H1 (cell line): Measurements from ENCODE around the gene ANXA2R. TPM values are rescaled to one million over a fixed set of nuclear protein-coding genes. Genes with fewer than 3 reads are reported as not detected.

Experiments
- CTCF ChIA-PET: fragments of 300-600 bp; sonication (Branson Sonifier 250); formaldehyde crosslinking; loops from one replicate; lab custom pipeline; 2021; ENCODE audit not compliant: partially characterized antibody; lab: Charles Lee
- POLR2A ChIA-PET: fragments of 300-600 bp; sonication (Branson Sonifier 250); formaldehyde crosslinking; loops from one replicate; lab custom pipeline; 2021; ENCODE audit warnings: inconsistent platforms; ENCODE audit not compliant: partially characterized antibody; lab: Charles Lee
- DNase-seq, 2 experiments: peaks; one replicate each; pipeline versions ENCODE4 v3.0.0 to v3.0.0-alpha.2; 2010 to 2022; ENCODE audit warnings: low spot score in 2 of 2, low read depth in 1 of 2, mixed read lengths in 1 of 2
- FAIRE-seq: peaks from 2 replicates; lab custom pipeline; 2011; peaks lifted over from hg19 to GRCh38; lab: Jason Lieb, UNC
- H2AFZ ChIP-seq: 2 replicates; pipeline ENCODE4 v1.8.1; 2012; ENCODE audit warnings: low read length, inconsistent platforms
- H2AK5ac ChIP-seq: 2 replicates; pipeline ENCODE4 v1.6.1; 2013; ENCODE audit warnings: low read depth, low read length
- H2BK120ac ChIP-seq: replicated peaks from 2 replicates; pipeline ENCODE3; 2013; ENCODE audit warnings: low read depth, low read length, inconsistent platforms
- H2BK12ac ChIP-seq: 2 replicates; pipeline ENCODE4 v1.6.1; 2013; ENCODE audit warnings: low read depth, low read length
- H2BK15ac ChIP-seq: 2 replicates; pipeline ENCODE4 v1.6.1; 2013; ENCODE audit warnings: low read length
- H2BK20ac ChIP-seq: 2 replicates; pipeline ENCODE4 v1.6.1; 2013; ENCODE audit warnings: low read length
- H2BK5ac ChIP-seq: 2 replicates; pipeline ENCODE4 v1.6.1; 2013; ENCODE audit warnings: low read depth, low read length
- H3K14ac ChIP-seq: 2 replicates; pipeline ENCODE4 v1.6.1; 2013; ENCODE audit warnings: inconsistent platforms; ENCODE audit not compliant: insufficient read length
- H3K18ac ChIP-seq: 2 replicates; pipeline ENCODE4 v1.6.1; 2013; ENCODE audit warnings: low read length; ENCODE audit errors: extremely low read depth
- H3K23ac ChIP-seq: 2 replicates; pipeline ENCODE4 v1.6.1; 2013; ENCODE audit warnings: inconsistent platforms; ENCODE audit not compliant: insufficient read length
- H3K23me2 ChIP-seq: 2 replicates; pipeline ENCODE4 v1.6.1; 2013; ENCODE audit warnings: low read depth, low read length
- H3K27ac ChIP-seq: 2 replicates; pipeline ENCODE4 v1.6.1; 2011; ENCODE audit warnings: low read depth, low read length, inconsistent platforms
- H3K27me3 ChIP-seq, 4 experiments: replicated peaks in 1 of 4; 1 replicate in 1 of 4; 2 replicates in 3 of 4; pipeline versions ENCODE4 v1.6.1 to v1.8.1; 2011 to 2013; ENCODE audit warnings: low read length in 3 of 4, mild to moderate bottlenecking in 3 of 4, inconsistent platforms in 2 of 4, mixed read lengths in 2 of 4, moderate library complexity in 1 of 4; ENCODE audit not compliant: control insufficient read depth in 3 of 4, insufficient read depth in 3 of 4; ENCODE audit errors: extremely low read depth in 1 of 4
- H3K36me3 ChIP-seq, 4 experiments: 2 replicates each; pipeline versions ENCODE4 v1.6.1 to v1.8.1; 2011 to 2013; ENCODE audit warnings: mild to moderate bottlenecking in 4 of 4, low read length in 3 of 4, moderate library complexity in 2 of 4, control low read depth in 1 of 4, inconsistent platforms in 1 of 4; ENCODE audit not compliant: insufficient read depth in 4 of 4, control insufficient read depth in 2 of 4
- H3K4ac ChIP-seq: replicated peaks from 2 replicates; pipeline ENCODE3; 2013; ENCODE audit warnings: low read length, low read depth, mixed read lengths, inconsistent platforms; ENCODE audit not compliant: insufficient read length
- H3K4me1 ChIP-seq, 4 experiments: replicated peaks in 1 of 4; 1 replicate in 1 of 4; 2 replicates in 3 of 4; pipeline versions ENCODE4 v1.6.1 to v1.8.1; 2011 to 2013; ENCODE audit warnings: low read length in 3 of 4, inconsistent platforms in 2 of 4, mixed read lengths in 1 of 4; ENCODE audit not compliant: insufficient read depth in 4 of 4, control insufficient read depth in 3 of 4
- H3K4me2 ChIP-seq, 2 experiments: 2 replicates each; pipeline versions ENCODE4 v1.6.1 to v1.8.1; 2011 to 2013; ENCODE audit warnings: low read depth in 2 of 2, low read length in 2 of 2, control low read depth in 1 of 2, inconsistent platforms in 1 of 2, mild to moderate bottlenecking in 1 of 2; ENCODE audit not compliant: insufficient read depth in 1 of 2
- H3K4me3 ChIP-seq, 4 experiments: fragments of 200-600, 300-600 bp in 1 of 4; sonication (generic), shearing (Covaris generic), sonication (Bioruptor Twin) in 1 of 4; 2 replicates each; pipeline versions ENCODE4 v1.5.1 to v1.8.1; 2011 to 2016; ENCODE audit warnings: low read length in 4 of 4, low read depth in 3 of 4, control low read depth in 2 of 4, inconsistent platforms in 2 of 4, mild to moderate bottlenecking in 2 of 4, mixed read lengths in 1 of 4, moderate library complexity in 1 of 4; ENCODE audit not compliant: insufficient read depth in 2 of 4; ENCODE audit errors: extremely low read depth in 1 of 4
- H3K56ac ChIP-seq: replicated peaks from 2 replicates; pipeline ENCODE3; 2013; ENCODE audit warnings: low read depth, mild to moderate bottlenecking, mixed read lengths, low read length, inconsistent platforms; ENCODE audit not compliant: insufficient read length
- H3K79me1 ChIP-seq: 2 replicates; pipeline ENCODE4 v1.6.1; 2013; ENCODE audit warnings: low read depth, low read length, control low read depth
- H3K79me2 ChIP-seq, 2 experiments: 2 replicates each; pipeline versions ENCODE4 v1.6.1 to v1.8.1; 2012 to 2013; ENCODE audit warnings: low read length in 2 of 2, mild to moderate bottlenecking in 2 of 2, inconsistent platforms in 1 of 2; ENCODE audit not compliant: insufficient read depth in 2 of 2, control insufficient read depth in 1 of 2
- H3K9ac ChIP-seq, 4 experiments: replicated peaks in 1 of 4; 1 replicate in 1 of 4; 2 replicates in 3 of 4; pipeline versions ENCODE4 v1.6.1 to v1.8.1; 2011 to 2013; ENCODE audit warnings: low read depth in 3 of 4, low read length in 3 of 4, control low read depth in 2 of 4, mild to moderate bottlenecking in 2 of 4, moderate library complexity in 2 of 4, inconsistent platforms in 1 of 4; ENCODE audit errors: extremely low read depth in 1 of 4
- H3K9me3 ChIP-seq, 2 experiments: 2 replicates each; pipeline versions ENCODE4 v1.6.1 to v1.8.1; 2012 to 2013; ENCODE audit warnings: mild to moderate bottlenecking in 2 of 2, moderate library complexity in 2 of 2, control low read depth in 1 of 2, inconsistent platforms in 1 of 2, low read depth in 1 of 2, low read length in 1 of 2, mixed read lengths in 1 of 2; ENCODE audit not compliant: insufficient read depth in 2 of 2
- H4K20me1 ChIP-seq, 2 experiments: replicated peaks in 1 of 2; 2 replicates each; pipeline versions ENCODE3 to v1.8.1; 2011 to 2013; ENCODE audit warnings: inconsistent platforms in 2 of 2, low read length in 2 of 2, mild to moderate bottlenecking in 1 of 2; ENCODE audit not compliant: insufficient read depth in 2 of 2, control insufficient read depth in 1 of 2
- H4K5ac ChIP-seq: 2 replicates; pipeline ENCODE4 v1.6.1; 2013; ENCODE audit warnings: low read length, low read depth, mixed read lengths, inconsistent platforms; ENCODE audit not compliant: insufficient read length
- H4K8ac ChIP-seq: 2 replicates; pipeline ENCODE4 v1.8.0; 2013; ENCODE audit warnings: mild to moderate bottlenecking, moderate library complexity, low read length, inconsistent platforms; ENCODE audit not compliant: insufficient read depth; ENCODE audit errors: extremely low read depth
- H4K91ac ChIP-seq: replicated peaks from 2 replicates; pipeline ENCODE3; 2013; ENCODE audit warnings: low read length, mixed read lengths, inconsistent platforms; ENCODE audit not compliant: insufficient read length
- EZH2 ChIP-seq: fragments of 200-600 bp; sonication (generic); IDR thresholded peaks from 2 replicates; pipeline ENCODE4 v1.7.1; 2012; ENCODE audit warnings: low read depth, mild to moderate bottlenecking, moderate library complexity, low read length, inconsistent platforms; ENCODE audit not compliant: severe bottlenecking
- RNF2 ChIP-seq: fragments of 200-900, 300-1000 bp; sonication (generic); IDR thresholded peaks from 2 replicates; pipeline ENCODE4 v1.7.1; 2016; ENCODE audit warnings: borderline replicate concordance, low read depth, mild to moderate bottlenecking, antibody characterized with exemption, low read length; ENCODE audit not compliant: poor library complexity, severe bottlenecking; ENCODE audit errors: missing control alignments
- TCF12 ChIP-seq: IDR thresholded peaks from 2 replicates; pipeline ENCODE4 v1.6.1; 2011; ENCODE audit warnings: low read depth, mild to moderate bottlenecking, low read length
- WGBS, 2 experiments: shearing (Covaris generic) in 1 of 2; methylation state at CpG; one replicate each; pipeline versions ENCODE4 v1.1.6 to v1.1.7; 2013 to 2015; ENCODE audit warnings: low lambda C conversion rate in 2 of 2, mixed read lengths in 2 of 2, inconsistent platforms in 1 of 2, low coverage in 1 of 2, missing lambda C conversion rate in 1 of 2; ENCODE audit not compliant: insufficient replicate concordance in 2 of 2, insufficient coverage in 1 of 2, insufficient read length in 1 of 2; ENCODE audit errors: extremely low coverage in 1 of 2, missing lambda C conversion rate in 1 of 2; 5-methylcytosine and 5-hydroxymethylcytosine counted together
- polyA plus RNA-seq, 7 experiments: library from polyadenylated mRNA; depleted of rRNA in 3 of 7; stranded (reverse) in 5 of 7; unstranded in 2 of 7; fragments of >200 nt in 5 of 7; fragments of 200-250 nt in 2 of 7; gene quantifications; 1 replicate in 5 of 7; 2 replicates in 1 of 7; 4 replicates in 1 of 7; pipeline versions ENCODE4 v1.2.1 to v1.2.3, GENCODE V29; 2011 to 2013; ENCODE audit warnings: missing spikeins in 2 of 7, mixed read lengths in 2 of 7
- total RNA-seq: library from RNA; stranded (reverse); fragmentation: NEBNext Ultra II Directional; extraction: Animal tissue kit (Norgen Biotek cat#: 25700); gene quantifications from 2 replicates; pipeline ENCODE4 v1.2.1, GENCODE V29; 2021

ANXA2R gene
- total and polyA plus RNA-seq, 2 of the 8 experiments (the other 6 are each of a cell fraction or from before 2014, with no cell fraction given) = 0.08 to 0.17 TPM

DNA sequence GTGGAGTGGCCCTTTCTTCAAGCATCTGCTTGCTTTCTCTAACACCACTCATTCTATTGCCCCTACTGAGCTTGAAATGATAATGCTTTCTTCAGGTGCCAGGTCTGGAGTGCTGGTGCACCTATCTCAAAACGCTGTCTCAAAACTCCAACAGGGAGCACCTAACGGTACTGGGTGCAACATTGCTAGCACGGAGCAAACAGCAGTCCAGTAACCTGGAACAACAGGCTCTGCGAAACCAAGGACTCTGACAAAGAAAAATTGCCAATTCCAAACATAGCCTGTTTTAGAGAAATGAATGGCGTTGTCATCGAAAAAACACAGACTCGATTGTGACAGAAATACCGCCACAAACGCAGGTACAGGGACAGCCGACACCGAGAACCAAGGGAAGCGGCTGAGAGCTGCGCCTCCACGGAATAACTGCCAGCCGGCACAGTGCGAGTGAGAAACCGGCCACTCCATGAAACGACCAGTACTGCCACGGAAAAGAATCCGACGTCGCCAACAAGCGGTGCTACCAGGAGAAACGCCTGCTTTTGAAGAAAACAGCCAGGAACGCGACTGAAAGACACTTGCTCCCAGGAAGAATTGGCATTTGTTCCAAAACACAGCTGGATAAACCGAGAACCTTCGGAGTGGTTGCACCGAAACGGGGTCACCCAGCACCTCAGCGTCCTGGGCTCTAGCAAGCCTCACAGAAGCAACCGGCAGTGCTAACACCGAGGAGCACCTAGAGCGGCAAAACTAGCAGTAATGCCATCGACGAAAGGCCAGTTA lies 3.1 kb downstream of the ANXA2R start:
- Histone ChIP-seq H3K14ac (no peak overlapping the region), H2BK15ac (no peak overlapping the region), H2BK20ac (no peak overlapping the region), H3K4me3 (no peak overlapping the region), H2AFZ (no peak overlapping the region), H4K5ac (no peak overlapping the region), H3K9ac (no peak overlapping the region), H3K18ac (no peak overlapping the region), H4K91ac (no peak overlapping the region), H4K8ac (no peak overlapping the region), H3K27me3 (peaks cover 79 to 97% (median 91%) of the 10 kb centered on the region in 4 experiments), H2BK12ac (peak overlapping the region; percentile 30; the same call in 1 of the 2 replicates), H3K23ac (no peak overlapping the region), H2AK5ac (no peak overlapping the region), H3K79me2 (no peaks in the 10 kb centered on the region), H3K56ac (no peak overlapping the region), H3K4me1 (peaks cover 3 to 29% (median 16%) of the 10 kb centered on the region in 4 experiments), H3K27ac (no peak overlapping the region), H4K20me1 (peaks cover 28 to 50% of the 10 kb centered on the region in 2 experiments), H2BK5ac (no peak overlapping the region), H3K9me3 (no peaks in the 10 kb centered on the region; a peak in 1 of 4 replicates), H2BK120ac (no peak overlapping the region), H3K4me2 (peak overlapping the region; percentile 18 to 28; a peak in 3 of 4 replicates), H3K79me1 (no peaks in the 10 kb centered on the region; the same call in 1 of the 2 replicates), H3K36me3 (no peaks in the 10 kb centered on the region; a peak in 1 of 8 replicates), H3K23me2 (no peaks in the 10 kb centered on the region; the same call in 1 of the 2 replicates), H3K4ac (no peak overlapping the region)
- CTCF ChIA-PET = interaction anchor here (0.9 to 4.3 kb wide), 6 partner anchors 14 to 43 kb away, joined by 3 to 25 read pairs (median 6); no protein-coding TSS in a partner anchor
- WGBS, 2 experiments = 18% methylated on average over 36 of the region's 36 CpGs; no CpG with 5 or more reads in 1 of the 2 experiments
- DNase-seq (no peak), FAIRE-seq (no peak)
- POLR2A ChIA-PET = interaction anchor here (0.8 to 3.2 kb wide), 4 partner anchors 15 to 29 kb away, joined by 4 to 9 read pairs (median 5); no protein-coding TSS in a partner anchor
- TF ChIP-seq RNF2 = peak; percentile 98
- TF ChIP-seq EZH2 = peak; percentile 97
- TF ChIP-seq TCF12 = 0 out of 2 replicates have a peak, but pooled peaks have one; percentile 3
